K562 (cell line): ENCODE results near the gene SLC6A6. TPM values are rescaled to one million over a fixed set of nuclear protein-coding genes. Genes with fewer than 3 reads are reported as not detected.

Experiments used
- ATAC-seq: fragments of 200-7000 bp; cut with Tn5 transposase; 3 replicates; pipeline ENCODE4 v1.9.1; 2020; ENCODE audit warnings: moderate library complexity
- BruUV-seq: library from RNA; stranded (reverse); fragments of 400-500 nt; replicated peaks from 2 replicates; lab custom pipeline; 2021; lab: Mats Ljungman, UMichigan
- CTCF ChIA-PET: fragments of 300-600 bp; formaldehyde crosslinking; extraction: SDS; loops from one replicate; lab custom pipeline; 2021; ENCODE audit warnings: low intra/inter-chr PET ratio; lab: Yijun Ruan, JAX
- POLR2A ChIA-PET: fragments of 300-600, 350-650 bp; sonication (Branson Sonifier 250); formaldehyde crosslinking; extraction: SDS; loops from one replicate; lab custom pipeline; 2021; ENCODE audit warnings: antibody characterized with exemption, inconsistent platforms; lab: Yijun Ruan, JAX
- DNase-seq, 4 experiments: peaks; one replicate each; pipeline versions ENCODE4 v3.0.0 to v3.0.0-alpha.2; 2011 to 2018; ENCODE audit warnings: low spot score in 3 of 4, mixed read lengths in 3 of 4; ENCODE audit errors: extremely low read depth in 1 of 4
- FAIRE-seq: peaks from 2 replicates; lab custom pipeline; 2011; peaks lifted over from hg19 to GRCh38; lab: Jason Lieb, UNC
- H2AFZ ChIP-seq: 2 replicates; pipeline ENCODE4 v1.6.0; 2011; ENCODE audit warnings: low read depth, low read length, control low read depth, inconsistent platforms
- H3K27ac ChIP-seq: fragments of 200-600 bp; 3 replicates; pipeline ENCODE4 v1.8.0; 2011; ENCODE audit warnings: low read depth, mild to moderate bottlenecking, control low read depth, inconsistent platforms, low read length, moderate library complexity, mixed read lengths; ENCODE audit errors: extremely low read depth
- H3K27me3 ChIP-seq, 2 experiments: fragments of 300-600 bp in 1 of 2; 2 replicates in 1 of 2; 3 replicates in 1 of 2; pipeline versions ENCODE4 v1.6.0 to v1.8.0; 2011; ENCODE audit warnings: inconsistent platforms in 2 of 2, low read length in 2 of 2, mild to moderate bottlenecking in 1 of 2, mixed read lengths in 1 of 2, moderate library complexity in 1 of 2; ENCODE audit not compliant: control insufficient read depth in 2 of 2, insufficient read depth in 2 of 2
- H3K36me3 ChIP-seq: fragments of 300-600 bp; 3 replicates; pipeline ENCODE4 v1.8.0; 2011; ENCODE audit warnings: mild to moderate bottlenecking, low read length, inconsistent platforms; ENCODE audit not compliant: control insufficient read depth, insufficient read depth
- H3K4me1 ChIP-seq, 2 experiments: fragments of 200-600 bp in 1 of 2; replicated peaks in 1 of 2; 2 replicates in 1 of 2; 3 replicates in 1 of 2; pipeline versions ENCODE4 v1.5.1 to v1.8.0; 2011; ENCODE audit warnings: inconsistent platforms in 2 of 2, low read length in 2 of 2, mild to moderate bottlenecking in 1 of 2, mixed read lengths in 1 of 2, moderate library complexity in 1 of 2; ENCODE audit not compliant: control insufficient read depth in 2 of 2, insufficient read depth in 2 of 2
- H3K4me2 ChIP-seq: 2 replicates; pipeline ENCODE4 v1.6.1; 2011; ENCODE audit warnings: low read length, control low read depth, inconsistent platforms, mixed read lengths; ENCODE audit not compliant: insufficient read depth
- H3K4me3 ChIP-seq: fragments of 200-600 bp; sonication (generic), shearing (Covaris generic); 2 replicates; pipeline ENCODE4 v1.5.1; 2016; ENCODE audit warnings: control low read depth, inconsistent platforms
- H3K79me2 ChIP-seq: fragments of 200-600 bp; 3 replicates; pipeline ENCODE4 v1.8.0; 2011; ENCODE audit warnings: low read length, inconsistent platforms; ENCODE audit not compliant: control insufficient read depth, insufficient read depth
- H3K9ac ChIP-seq, 2 experiments: 2 replicates each; pipeline versions ENCODE4 v1.6.0 to v1.6.1; 2011; ENCODE audit warnings: low read depth in 2 of 2, low read length in 2 of 2, control low read depth in 1 of 2, inconsistent platforms in 1 of 2, mild to moderate bottlenecking in 1 of 2, mixed read lengths in 1 of 2; ENCODE audit not compliant: insufficient read depth in 1 of 2
- H3K9me1 ChIP-seq: one replicate; pipeline ENCODE4 v1.6.0; 2011; ENCODE audit warnings: inconsistent platforms, mild to moderate bottlenecking, low read length, moderate library complexity; ENCODE audit not compliant: control insufficient read depth, insufficient read depth
- H3K9me3 ChIP-seq: replicated peaks from 2 replicates; pipeline ENCODE4 v1.5.1; 2011; ENCODE audit warnings: low read depth, low read length, inconsistent platforms; ENCODE audit not compliant: control insufficient read depth, insufficient read depth
- H4K20me1 ChIP-seq: replicated peaks from 2 replicates; pipeline ENCODE4 v1.6.1; 2011; ENCODE audit warnings: low read length, inconsistent platforms, mixed read lengths; ENCODE audit not compliant: control insufficient read depth, insufficient read depth
- BACH1 ChIP-seq: fragments of 200-800 bp; sonication (Bioruptor generic); IDR thresholded peaks from 2 replicates; pipeline ENCODE4 v1.6.1; 2016; ENCODE audit warnings: missing genetic modification characterization, missing compliant biosample characterization
- CTCF ChIP-seq, 3 experiments: IDR thresholded peaks in 2 of 3; conservative IDR thresholded peaks in 1 of 3; 2 replicates each; pipeline ENCODE4 v1.5.1; 2011 to 2012; ENCODE audit warnings: low read length in 3 of 3, mild to moderate bottlenecking in 3 of 3, control low read depth in 2 of 3, improper control_type of control experiment in 1 of 3, inconsistent platforms in 1 of 3, low read depth in 1 of 3, mixed read lengths in 1 of 3, moderate library complexity in 1 of 3; ENCODE audit not compliant: insufficient read depth in 2 of 3
- DPF2 ChIP-seq: fragments of 450-650 bp; IDR thresholded peaks from 2 replicates; pipeline ENCODE4 v1.6.1; 2016
- IFI16 ChIP-seq: fragments of 250-450 bp; sonication (Bioruptor Pico); IDR thresholded peaks from 2 replicates; pipeline ENCODE4 v2.1.2; 2022; ENCODE audit warnings: mild to moderate bottlenecking, inconsistent platforms
- MBD1 ChIP-seq: fragments of 250-450 bp; sonication (Bioruptor Pico); IDR thresholded peaks from 2 replicates; pipeline ENCODE4 v1.8.0; 2022; ENCODE audit warnings: inconsistent platforms
- MECOM ChIP-seq: fragments of 250-450 bp; sonication (Bioruptor Pico); IDR thresholded peaks from 2 replicates; pipeline ENCODE4 v1.8.0; 2022; ENCODE audit warnings: inconsistent platforms
- NR2C2 ChIP-seq, 2 experiments: fragments of 200-800 bp in 1 of 2; sonication (Bioruptor generic) in 1 of 2; sonication (generic) in 1 of 2; formaldehyde crosslinking in 1 of 2; IDR thresholded peaks; 2 replicates each; pipeline versions ENCODE4 v1.6.1 to v1.8.0; 2016 to 2022; ENCODE audit warnings: mild to moderate bottlenecking in 1 of 2, missing compliant biosample characterization in 1 of 2, missing genetic modification characterization in 1 of 2, missing genetic modification reagents in 1 of 2
- PHB2 ChIP-seq: fragments of 450-650 bp; IDR thresholded peaks from 2 replicates; pipeline ENCODE4 v1.6.1; 2017; ENCODE audit warnings: low read depth
- SMAD1 ChIP-seq: fragments of 150-350 bp; IDR thresholded peaks from 2 replicates; pipeline ENCODE4 v1.6.1; 2014; ENCODE audit warnings: low read length, low read depth; ENCODE audit not compliant: partially characterized antibody
- SMARCA4 ChIP-seq: fragments of 450-650 bp; IDR thresholded peaks from 2 replicates; pipeline ENCODE4 v1.6.1; 2016
- SREBF2 ChIP-seq: sonication (generic); formaldehyde crosslinking; IDR thresholded peaks from 2 replicates; pipeline ENCODE4 v1.4.0; 2020; ENCODE audit warnings: mild to moderate bottlenecking, missing genetic modification reagents
- TEAD1 ChIP-seq, 2 experiments: fragments of 450-650 bp in 1 of 2; sonication (generic) in 1 of 2; formaldehyde crosslinking; IDR thresholded peaks; 2 replicates each; pipeline versions ENCODE4 v1.4.0 to v1.8.0; 2020 to 2022; ENCODE audit warnings: mild to moderate bottlenecking in 2 of 2, missing genetic modification reagents in 1 of 2
- TRIM25 ChIP-seq: fragments of 450-650 bp; IDR thresholded peaks from 2 replicates; pipeline ENCODE4 v1.7.0; 2016; ENCODE audit warnings: borderline replicate concordance
- ZBTB17 ChIP-seq: fragments of 450-650 bp; formaldehyde crosslinking; IDR thresholded peaks from 2 replicates; pipeline ENCODE4 v1.4.0; 2020; ENCODE audit warnings: mild to moderate bottlenecking
- ZKSCAN1 ChIP-seq: fragments of 150-350 bp; IDR thresholded peaks from 2 replicates; pipeline ENCODE4 v1.6.1; 2016; ENCODE audit warnings: low read depth, low read length
- ZNF445 ChIP-seq: fragments of 250-450 bp; sonication (Bioruptor Pico); IDR thresholded peaks from 2 replicates; pipeline ENCODE4 v1.4.0; 2020; ENCODE audit warnings: low read depth, mild to moderate bottlenecking, moderate library complexity
- WGBS: fragments of 100-300 bp; shearing (Covaris generic); methylation state at CpG from one replicate; pipeline ENCODE4 v1.1.6; 2016; ENCODE audit warnings: low coverage, mixed read lengths; ENCODE audit not compliant: insufficient coverage; ENCODE audit errors: missing lambda C conversion rate; 5-methylcytosine and 5-hydroxymethylcytosine counted together
- in situ Hi-C: fragments of 300-500 bp; cut with MboI; formaldehyde crosslinking; loops from 4 replicates; pipeline ENCODE4 v1.15.0; 2018; ENCODE audit warnings: inconsistent platforms, mixed read lengths
- intact Hi-C: fragments of 100-400 bp; cut with micrococcal nuclease; formaldehyde crosslinking; loops from 2 replicates; pipeline ENCODE4 v1.14.2; 2022
- polyA plus RNA-seq, 8 experiments: library from polyadenylated mRNA; depleted of rRNA in 4 of 8; stranded (reverse) in 5 of 8; unstranded in 3 of 8; fragments of >200 nt; fragmentation: Nextera tagmentation in 2 of 8; fragmentation: Illumina TruSeq in 1 of 8; extraction: Ambion mirVana in 2 of 8; extraction: Trizol in 1 of 8; gene quantifications; 2 replicates each; pipeline versions ENCODE4 v1.2.1 to v1.2.3, GENCODE V29; 2011 to 2014; ENCODE audit warnings: inconsistent platforms in 1 of 8, missing spikeins in 1 of 8
- total RNA-seq, 7 experiments: library from RNA; depleted of rRNA in 6 of 7; stranded (reverse); fragments of >200 nt in 6 of 7; fragmentation: Illumina TruSeq in 2 of 7; extraction: Trizol in 2 of 7; gene quantifications; 2 replicates each; pipeline versions ENCODE4 v1.2.1 to v1.2.3, GENCODE V29; 2011 to 2021; ENCODE audit warnings: low replicate concordance in 1 of 7

The SLC6A6 gene
- total and polyA plus RNA-seq, 9 of the 15 experiments (the other 6 are each of a cell fraction or from before 2014, with no cell fraction given): 12.3 to 203 (median 93.2) TPM

- FAIRE-seq (no peak), ATAC-seq (no peak), DNase-seq (no peak)
- 16% methylated on average over 19 of the region's 19 CpGs for WGBS
- Histone ChIP-seq H3K36me3 (no peaks in the 10 kb centered on the region), H3K4me2 (no peak overlapping the region), H4K20me1 (peaks cover 6% of the 10 kb centered on the region; the same call in 1 of the 2 replicates), H3K9me3 (no peaks in the 10 kb centered on the region), H3K4me3 (no peak overlapping the region), H3K9ac (no peak overlapping the region), H3K27ac (no peak overlapping the region), H2AFZ (no peak overlapping the region), H3K4me1 (peaks cover 0 to 21% of the 10 kb centered on the region in 2 experiments; a peak in 2 of 5 replicates), H3K79me2 (no peaks in the 10 kb centered on the region), H3K27me3 (peaks cover 29 to 57% of the 10 kb centered on the region in 2 experiments), H3K9me1 (no peaks in the 10 kb centered on the region)
- intact Hi-C loops: no loop called here
- in situ Hi-C loops: loop anchor here (25.0 kb wide), 1 partner anchor 400 kb away; no protein-coding TSS in a partner anchor
- ChIA-PET CTCF (interaction anchor here (0.5 kb wide), 1 partner anchor 101 kb away, joined by 3 read pairs; no protein-coding TSS in a partner anchor), POLR2A (interaction anchor here (0.6 kb wide), 1 partner anchor 80 kb away, joined by 3 read pairs; no protein-coding TSS in a partner anchor)
- BruUV-seq: no TSS peak
- TF ChIP-seq CTCF (IDR thresholded peaks at IDR 0.05 in 2 of 3, conservative IDR thresholded peaks at IDR 0.05 in 1 of 3; ENCODE audit: insufficient read depth in 2 of 3, low read depth in 1 of 3, low read length in 3 of 3) (no peak), ZKSCAN1 (peak; percentile 78; the same call in 1 of the 2 replicates), SREBF2 (CRISPR knock-in tag) (no peak), PHB2 (no peak), TEAD1 (CRISPR knock-in tag; IDR thresholded peaks at IDR 0.05) (no peak), SMARCA4 (no peak), ZBTB17 (CRISPR knock-in tag) (no peak), TRIM25 (no peak), DPF2 (no peak), ZNF445 (CRISPR knock-in tag) (no peak), MBD1 (CRISPR knock-in tag) (no peak), BACH1 (tag) (no peak), MECOM (CRISPR knock-in tag) (no peak), IFI16 (CRISPR knock-in tag) (no peak), NR2C2 (CRISPR knock-in tag; IDR thresholded peaks at IDR 0.05) (no peak), NR2C2 (tag; IDR thresholded peaks at IDR 0.05) (peak; percentile 23; the same call in 1 of the 2 replicates), SMAD1 (no peak)
These were observed 110.0 kb downstream of the SLC6A6 start for GRCh38 chr3:14512281-14512941.
